Measurements from ENCODE around the gene SHQ1. TPM values are rescaled to one million over a fixed set of nuclear protein-coding genes. Genes with fewer than 3 reads are reported as not detected.
"Not testable (repeated sequence)": the region's sequence is repeated elsewhere in the genome, so short reads cannot be mapped to it uniquely, and the experiment has no call there.

The SHQ1 gene
- total RNA-seq, 1 donor from 2014 or later: 12.3 TPM

DNA sequence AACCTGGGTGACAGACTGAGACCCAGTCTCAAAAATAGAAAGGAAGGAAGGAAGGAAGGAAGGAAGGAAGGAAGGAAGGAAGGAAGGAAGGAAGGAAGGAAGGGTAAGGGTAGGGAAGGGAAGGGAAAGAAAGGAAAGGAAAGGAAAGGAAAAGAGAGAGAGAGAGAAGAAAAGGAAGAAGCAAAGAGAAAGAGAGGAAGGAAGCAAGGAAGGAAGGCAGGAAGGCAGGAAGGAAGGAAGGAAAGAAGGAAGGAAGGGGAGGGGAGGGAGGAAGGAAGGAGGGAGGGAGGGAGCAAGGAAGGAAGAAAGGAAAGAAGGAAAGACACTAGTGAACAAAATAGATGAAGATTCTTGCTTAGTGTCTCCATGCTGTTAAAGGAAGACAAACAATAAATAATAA is 129.1 kb downstream of the SHQ1 start:
- DNase-seq (ENCODE audit: extremely low spot score in 2 of 2): no peak
- Histone ChIP-seq H3K4me3 (no peak overlapping the region), H3K27me3 (no peaks in the 10 kb centered on the region), H3K9me3 (no peaks in the 10 kb centered on the region), H3K4me1 (peaks cover 5% of the 10 kb centered on the region), H3K27ac (no peak overlapping the region), H3K36me3 (no peaks in the 10 kb centered on the region)
- TF ChIP-seq, protein P1, sequence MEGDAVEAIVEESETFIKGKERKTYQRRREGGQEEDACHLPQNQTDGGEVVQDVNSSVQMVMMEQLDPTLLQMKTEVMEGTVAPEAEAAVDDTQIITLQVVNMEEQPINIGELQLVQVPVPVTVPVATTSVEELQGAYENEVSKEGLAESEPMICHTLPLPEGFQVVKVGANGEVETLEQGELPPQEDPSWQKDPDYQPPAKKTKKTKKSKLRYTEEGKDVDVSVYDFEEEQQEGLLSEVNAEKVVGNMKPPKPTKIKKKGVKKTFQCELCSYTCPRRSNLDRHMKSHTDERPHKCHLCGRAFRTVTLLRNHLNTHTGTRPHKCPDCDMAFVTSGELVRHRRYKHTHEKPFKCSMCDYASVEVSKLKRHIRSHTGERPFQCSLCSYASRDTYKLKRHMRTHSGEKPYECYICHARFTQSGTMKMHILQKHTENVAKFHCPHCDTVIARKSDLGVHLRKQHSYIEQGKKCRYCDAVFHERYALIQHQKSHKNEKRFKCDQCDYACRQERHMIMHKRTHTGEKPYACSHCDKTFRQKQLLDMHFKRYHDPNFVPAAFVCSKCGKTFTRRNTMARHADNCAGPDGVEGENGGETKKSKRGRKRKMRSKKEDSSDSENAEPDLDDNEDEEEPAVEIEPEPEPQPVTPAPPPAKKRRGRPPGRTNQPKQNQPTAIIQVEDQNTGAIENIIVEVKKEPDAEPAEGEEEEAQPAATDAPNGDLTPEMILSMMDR (IDR thresholded peaks at IDR 0.05): no peak
- TF ChIP-seq POLR2A (IDR thresholded peaks at IDR 0.05): no peak
- no peak for TF ChIP-seq POLR2AphosphoS5 (IDR thresholded peaks at IDR 0.05; ENCODE audit: insufficient read depth in 1 of 2, low read depth in 1 of 2)
- intact Hi-C loops (cut with DNase I): no loop called here

DNA sequence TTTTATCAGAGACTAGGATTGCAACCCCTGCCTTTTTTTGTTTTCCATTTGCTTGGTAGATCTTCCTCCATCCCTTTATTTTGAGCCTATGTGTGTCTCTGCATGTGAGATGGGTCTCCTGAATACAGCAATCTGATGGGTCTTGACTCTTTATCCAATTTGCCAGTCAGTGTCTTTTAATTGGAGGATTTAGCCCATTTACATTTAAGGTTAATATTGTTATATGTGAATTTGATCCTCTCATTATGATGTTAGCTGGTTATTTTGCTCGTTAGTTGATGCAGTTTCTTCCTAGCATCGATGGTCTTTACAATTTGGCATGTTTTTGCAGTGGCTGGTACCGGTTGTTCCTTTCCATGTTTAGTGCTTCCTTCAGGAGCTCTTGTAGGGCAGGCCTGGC is 134.1 kb downstream of the SHQ1 start:
- H3K4me1 ChIP-seq; intact Hi-C loops (cut with DNase I); H3K9me3 ChIP-seq; H3K36me3 ChIP-seq; DNase-seq (ENCODE audit: extremely low spot score in 2 of 2); H3K27me3 ChIP-seq; H3K27ac ChIP-seq; H3K4me3 ChIP-seq: not testable (repeated sequence)

DNA sequence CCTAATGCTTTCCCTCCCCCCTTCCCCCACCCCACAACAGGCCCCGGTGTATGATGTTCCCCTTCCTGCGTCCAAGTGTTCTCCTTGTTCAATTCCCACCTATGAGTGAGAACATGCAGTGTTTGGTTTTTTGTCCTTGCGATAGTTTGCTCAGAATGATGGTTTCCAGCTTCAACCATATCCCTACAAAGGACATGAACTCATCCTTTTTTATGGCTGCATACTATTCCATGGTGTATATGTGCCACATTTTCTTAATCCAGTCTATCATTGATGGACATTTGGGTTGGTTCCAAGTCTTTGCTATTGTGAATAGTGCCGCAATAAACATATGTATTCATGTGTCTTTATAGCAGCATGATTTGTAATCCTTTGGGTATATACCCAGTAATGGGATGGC is 137.8 kb downstream of the SHQ1 start:
- H3K36me3 ChIP-seq; H3K4me3 ChIP-seq; H3K9me3 ChIP-seq; intact Hi-C loops (cut with DNase I); DNase-seq (ENCODE audit: extremely low spot score in 2 of 2); H3K27me3 ChIP-seq; H3K4me1 ChIP-seq; H3K27ac ChIP-seq: not testable (repeated sequence)

DNA sequence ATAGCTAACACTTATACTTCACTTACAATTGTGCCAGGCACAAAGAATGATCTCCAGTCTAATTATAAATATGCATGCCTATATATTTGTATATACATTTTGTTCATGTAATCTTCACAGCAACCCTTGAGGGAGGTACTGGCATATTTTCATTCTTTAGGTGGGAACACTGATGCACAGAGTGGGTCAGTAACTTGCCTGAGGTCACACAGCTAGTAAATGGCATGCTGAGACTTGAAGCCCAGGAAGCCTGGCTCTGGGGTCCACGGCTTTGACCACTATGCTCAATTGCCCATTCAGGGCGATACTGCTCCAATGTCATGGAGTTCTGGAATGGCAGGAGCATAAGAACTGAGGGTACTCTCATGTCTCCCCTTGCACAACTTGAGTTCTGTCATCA is 139.8 kb downstream of the SHQ1 start:
- Histone ChIP-seq H3K27me3 (no peaks in the 10 kb centered on the region), H3K9me3 (no peaks in the 10 kb centered on the region), H3K4me1 (no peaks in the 10 kb centered on the region), H3K36me3 (no peaks in the 10 kb centered on the region), H3K27ac (no peak overlapping the region), H3K4me3 (no peak overlapping the region)
- intact Hi-C loops (cut with DNase I): no loop called here
- TF ChIP-seq POLR2AphosphoS5 (IDR thresholded peaks at IDR 0.05; ENCODE audit: insufficient read depth in 1 of 2, low read depth in 1 of 2) (no peak), POLR2A (IDR thresholded peaks at IDR 0.05) (no peak)
- TF ChIP-seq, protein P1 (IDR thresholded peaks at IDR 0.05): no peak
- DNase-seq (ENCODE audit: extremely low spot score in 2 of 2): no peak

DNA sequence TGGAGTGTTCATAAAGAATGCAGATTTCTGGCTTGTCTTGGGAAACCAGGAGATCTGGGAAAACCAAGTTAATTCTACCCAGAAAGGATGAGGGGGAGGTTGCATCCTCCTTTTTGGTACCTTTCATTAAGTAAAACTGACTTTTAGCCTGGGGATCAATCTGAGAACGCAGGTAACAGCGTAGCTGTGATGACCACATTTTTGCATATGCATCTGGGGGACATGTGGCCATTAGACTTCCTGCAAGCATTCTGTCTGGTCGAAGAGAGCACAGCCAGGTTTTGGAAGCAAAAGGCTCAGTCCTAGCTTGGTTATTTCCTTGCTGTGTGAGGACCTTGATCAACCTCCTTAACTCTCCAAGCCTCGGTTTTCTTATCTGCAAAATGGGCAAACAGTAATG is 145.2 kb downstream of the SHQ1 start:
- H3K4me1 ChIP-seq: peaks cover 6% of the 10 kb centered on the region
- intact Hi-C loops (cut with DNase I): no loop called here
- H3K9me3 ChIP-seq: no peaks in the 10 kb centered on the region
- DNase-seq (ENCODE audit: extremely low spot score in 2 of 2): no peak
- no peaks in the 10 kb centered on the region for H3K27me3 ChIP-seq
- H3K27ac ChIP-seq: no peak overlapping the region
- H3K36me3 ChIP-seq: no peaks in the 10 kb centered on the region
- H3K4me3 ChIP-seq: no peak overlapping the region
- TF ChIP-seq, protein P1 (IDR thresholded peaks at IDR 0.05): no peak
- no peak for TF ChIP-seq POLR2A (IDR thresholded peaks at IDR 0.05)
- no peak for TF ChIP-seq POLR2AphosphoS5 (IDR thresholded peaks at IDR 0.05; ENCODE audit: insufficient read depth in 1 of 2, low read depth in 1 of 2)

DNA sequence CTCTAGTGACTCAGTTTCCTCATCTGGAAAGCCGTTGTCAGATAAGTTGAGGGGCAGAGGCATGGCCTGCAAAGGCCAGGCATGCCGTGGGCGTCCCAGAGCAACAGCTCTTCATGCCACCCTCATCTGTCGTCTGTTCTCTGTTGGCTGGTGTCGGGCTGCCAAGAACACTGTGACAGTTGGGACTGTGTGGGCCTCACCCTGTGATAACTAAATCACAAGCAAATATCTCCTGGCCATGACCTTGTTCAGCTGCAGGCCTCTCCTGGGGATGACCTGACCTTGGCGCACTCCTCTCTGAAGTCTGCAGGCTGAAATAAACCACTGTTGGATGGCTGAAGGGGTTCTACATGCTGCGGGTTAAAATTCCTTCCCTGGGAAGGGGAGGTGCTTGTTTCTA is 145.9 kb downstream of the SHQ1 start:
- peaks cover 8% of the 10 kb centered on the region for H3K4me1 ChIP-seq
- TF ChIP-seq, protein P1 (IDR thresholded peaks at IDR 0.05): no peak
- TF ChIP-seq POLR2A (IDR thresholded peaks at IDR 0.05) (no peak), POLR2AphosphoS5 (IDR thresholded peaks at IDR 0.05; ENCODE audit: insufficient read depth in 1 of 2, low read depth in 1 of 2) (no peak)
- H3K9me3 ChIP-seq: no peaks in the 10 kb centered on the region
- H3K36me3 ChIP-seq: no peaks in the 10 kb centered on the region
- DNase-seq (ENCODE audit: extremely low spot score in 2 of 2): no peak
- H3K27ac ChIP-seq: no peak overlapping the region
- H3K4me3 ChIP-seq: no peak overlapping the region
- H3K27me3 ChIP-seq: no peaks in the 10 kb centered on the region
- intact Hi-C loops (cut with DNase I): no loop called here
